ENCODE measurements around the gene RPL22.

The RPL22 gene

GRCh38 chr1:6218375-6219164 lies 19.2 kb upstream of the RPL22 start:
- TF ChIP-seq, protein P1, sequence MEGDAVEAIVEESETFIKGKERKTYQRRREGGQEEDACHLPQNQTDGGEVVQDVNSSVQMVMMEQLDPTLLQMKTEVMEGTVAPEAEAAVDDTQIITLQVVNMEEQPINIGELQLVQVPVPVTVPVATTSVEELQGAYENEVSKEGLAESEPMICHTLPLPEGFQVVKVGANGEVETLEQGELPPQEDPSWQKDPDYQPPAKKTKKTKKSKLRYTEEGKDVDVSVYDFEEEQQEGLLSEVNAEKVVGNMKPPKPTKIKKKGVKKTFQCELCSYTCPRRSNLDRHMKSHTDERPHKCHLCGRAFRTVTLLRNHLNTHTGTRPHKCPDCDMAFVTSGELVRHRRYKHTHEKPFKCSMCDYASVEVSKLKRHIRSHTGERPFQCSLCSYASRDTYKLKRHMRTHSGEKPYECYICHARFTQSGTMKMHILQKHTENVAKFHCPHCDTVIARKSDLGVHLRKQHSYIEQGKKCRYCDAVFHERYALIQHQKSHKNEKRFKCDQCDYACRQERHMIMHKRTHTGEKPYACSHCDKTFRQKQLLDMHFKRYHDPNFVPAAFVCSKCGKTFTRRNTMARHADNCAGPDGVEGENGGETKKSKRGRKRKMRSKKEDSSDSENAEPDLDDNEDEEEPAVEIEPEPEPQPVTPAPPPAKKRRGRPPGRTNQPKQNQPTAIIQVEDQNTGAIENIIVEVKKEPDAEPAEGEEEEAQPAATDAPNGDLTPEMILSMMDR (IDR thresholded peaks at IDR 0.05; ENCODE audit: extremely low read depth, insufficient read depth, missing control alignments): no peak
- DNase-seq (ENCODE audit: low spot score): no peak
- in situ Hi-C loops (cut with MboI; ENCODE audit: low pct_unique_long_range_greater_than_20kb, low sequenced_read_pairs, unreplicated experiment): no loop called here

- TF ChIP-seq, protein P1 (IDR thresholded peaks at IDR 0.05; ENCODE audit: extremely low read depth, insufficient read depth, missing control alignments): no peak
- in situ Hi-C loops (cut with MboI; ENCODE audit: low pct_unique_long_range_greater_than_20kb, low sequenced_read_pairs, unreplicated experiment): no loop called here
- DNase-seq (ENCODE audit: low spot score): no peak
Measured at GRCh38 chr1:6212193-6212959, 13.0 kb upstream of the RPL22 start.

- in situ Hi-C loops (cut with MboI; ENCODE audit: low pct_unique_long_range_greater_than_20kb, low sequenced_read_pairs, unreplicated experiment): no loop called here
- no peak for DNase-seq (ENCODE audit: low spot score)
- TF ChIP-seq, protein P1 (IDR thresholded peaks at IDR 0.05; ENCODE audit: extremely low read depth, insufficient read depth, missing control alignments): no peak
Measured at GRCh38 chr1:6211731-6212130, 12.3 kb upstream of the RPL22 start.

DNA sequence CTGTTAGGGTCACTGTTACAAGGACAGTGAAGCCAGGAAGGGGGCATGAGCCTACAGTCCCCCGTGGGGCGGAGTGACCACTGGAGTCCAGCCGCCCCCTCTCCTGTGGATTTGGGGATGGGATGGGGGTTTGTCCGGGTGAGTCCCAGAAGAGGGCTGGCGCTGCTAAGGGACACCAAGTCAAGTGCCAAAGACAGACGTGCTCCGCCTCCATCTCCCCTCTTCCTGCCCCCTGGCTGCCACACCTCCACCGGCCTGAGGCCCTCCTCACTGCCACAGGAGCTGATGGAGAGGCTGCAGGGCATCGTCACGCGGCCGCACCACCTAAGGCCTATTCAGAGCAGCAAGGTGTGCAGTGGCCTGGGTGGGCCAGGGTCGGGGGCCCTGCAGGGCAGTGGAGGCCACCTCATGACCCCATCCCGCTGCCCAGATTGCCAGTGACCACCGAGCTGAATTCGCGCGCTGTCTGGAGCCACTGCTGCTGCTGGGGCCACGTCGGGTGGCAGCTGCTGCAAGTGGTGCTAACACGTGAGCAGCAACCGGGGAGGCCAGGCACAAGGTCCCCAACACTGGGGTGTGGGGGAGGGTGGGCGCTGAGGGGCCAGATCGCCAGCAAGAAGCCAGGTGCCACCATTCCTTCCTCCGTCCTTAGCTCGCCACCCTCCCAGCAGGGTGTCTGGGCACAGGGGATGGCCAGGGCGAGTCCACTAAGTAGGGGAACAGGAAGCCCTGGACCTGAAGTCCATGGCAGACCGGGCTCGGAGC lies 11.4 kb upstream of the RPL22 start:
- no peak for DNase-seq (ENCODE audit: low spot score)
- in situ Hi-C loops (cut with MboI; ENCODE audit: low pct_unique_long_range_greater_than_20kb, low sequenced_read_pairs, unreplicated experiment): no loop called here
- TF ChIP-seq, protein P1 (IDR thresholded peaks at IDR 0.05; ENCODE audit: extremely low read depth, insufficient read depth, missing control alignments): no peak

GRCh38 chr1:6209661-6210580 lies 10.5 kb upstream of the RPL22 start:
- in situ Hi-C loops (cut with MboI; ENCODE audit: low pct_unique_long_range_greater_than_20kb, low sequenced_read_pairs, unreplicated experiment): no loop called here
- no peak for DNase-seq (ENCODE audit: low spot score)
- TF ChIP-seq, protein P1 (IDR thresholded peaks at IDR 0.05; ENCODE audit: extremely low read depth, insufficient read depth, missing control alignments): peak; percentile 28

All from GM13977 (cell line).